Measurements from ENCODE around the gene IFITM2.

Gene IFITM2

DNA sequence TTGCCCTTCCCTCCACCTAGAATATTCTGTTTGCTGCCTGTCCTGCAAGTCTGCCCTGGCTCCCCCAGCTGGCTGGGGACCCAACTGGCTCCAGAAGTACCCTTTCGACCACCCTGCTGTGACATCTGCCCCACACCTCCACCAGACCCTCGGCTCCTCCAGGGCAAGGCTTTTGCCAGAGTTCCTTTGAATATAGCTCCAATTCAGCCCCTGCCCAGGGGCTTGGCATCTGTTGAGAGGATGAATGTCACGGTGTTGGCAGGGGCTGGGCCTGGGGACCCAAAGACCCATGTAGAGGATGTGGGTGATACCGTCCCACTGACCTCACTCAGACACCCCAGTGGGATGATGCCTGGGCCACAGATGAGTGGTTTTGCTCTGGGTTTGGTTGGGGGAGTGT lies 25.4 kb upstream of the IFITM2 start:
- no peak for DNase-seq

DNA sequence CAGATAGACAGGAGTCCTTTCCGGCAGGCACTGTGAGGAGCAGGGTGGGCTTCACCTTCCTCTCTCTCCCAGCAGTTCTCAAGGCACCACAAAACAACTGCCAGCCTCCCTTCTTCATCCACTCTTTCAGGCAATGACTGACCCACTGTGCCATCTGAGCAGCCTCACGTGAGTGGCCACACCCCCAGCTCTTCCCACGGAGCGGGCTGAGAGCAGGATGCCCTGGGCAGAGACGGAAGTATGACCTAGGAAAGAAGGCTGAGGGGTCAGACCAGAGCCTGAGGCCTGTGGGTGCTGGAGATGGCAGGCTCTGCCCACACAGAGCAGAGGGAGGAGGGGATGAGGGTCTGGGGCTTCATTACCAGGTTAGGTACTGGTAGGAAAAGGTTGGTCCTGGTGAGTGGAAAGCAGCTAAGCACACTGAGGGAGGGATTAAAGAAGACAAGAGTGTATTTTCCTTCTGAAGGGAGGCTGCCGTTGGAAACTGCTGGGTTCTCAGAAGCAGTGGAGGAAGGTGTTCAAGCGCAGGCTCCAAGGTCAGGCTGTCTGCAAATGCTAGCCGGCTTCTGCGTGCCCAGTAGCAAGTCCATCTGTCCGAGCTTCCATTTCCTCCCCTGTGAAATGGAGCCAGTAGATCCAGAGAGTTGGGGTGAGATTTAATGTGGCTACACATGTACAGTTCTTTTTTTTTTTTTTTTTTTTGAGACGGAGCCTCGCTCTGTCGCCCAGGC lies 24.8 kb upstream of the IFITM2 start:
- no peak for DNase-seq

DNA sequence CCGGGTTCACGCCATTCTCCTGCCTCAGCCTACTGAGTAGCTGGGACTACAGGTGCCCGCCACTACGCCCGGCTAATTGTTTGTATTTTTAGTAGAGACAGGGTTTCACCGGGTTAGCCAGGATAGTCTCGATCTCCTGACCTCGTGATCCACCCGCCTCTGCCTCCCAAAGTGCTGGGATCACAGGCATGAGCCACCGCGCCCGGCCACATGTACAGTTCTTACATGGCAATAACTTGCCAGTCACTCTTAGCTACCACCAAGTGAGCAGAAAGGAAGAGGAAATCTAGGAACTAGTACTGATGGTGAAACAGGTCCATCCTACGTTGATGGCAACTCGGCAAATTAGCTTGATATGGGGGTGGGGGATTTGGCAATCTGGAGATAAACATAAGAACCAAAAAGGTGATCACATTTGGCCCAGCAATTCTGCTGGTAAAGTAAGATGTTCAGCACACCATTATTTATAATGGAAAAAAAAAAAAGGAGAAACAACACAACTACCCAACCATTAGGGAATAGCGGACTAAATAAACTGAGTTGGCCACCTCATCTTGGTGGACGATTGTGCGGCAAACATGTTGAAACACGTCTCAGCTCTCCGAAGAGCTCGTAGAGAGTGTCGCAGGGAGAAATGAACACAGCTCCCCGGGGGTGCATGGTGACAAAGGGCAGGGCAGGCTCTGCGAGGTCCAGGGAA lies 24.1 kb upstream of the IFITM2 start:
- DNase-seq, result no peak

DNA sequence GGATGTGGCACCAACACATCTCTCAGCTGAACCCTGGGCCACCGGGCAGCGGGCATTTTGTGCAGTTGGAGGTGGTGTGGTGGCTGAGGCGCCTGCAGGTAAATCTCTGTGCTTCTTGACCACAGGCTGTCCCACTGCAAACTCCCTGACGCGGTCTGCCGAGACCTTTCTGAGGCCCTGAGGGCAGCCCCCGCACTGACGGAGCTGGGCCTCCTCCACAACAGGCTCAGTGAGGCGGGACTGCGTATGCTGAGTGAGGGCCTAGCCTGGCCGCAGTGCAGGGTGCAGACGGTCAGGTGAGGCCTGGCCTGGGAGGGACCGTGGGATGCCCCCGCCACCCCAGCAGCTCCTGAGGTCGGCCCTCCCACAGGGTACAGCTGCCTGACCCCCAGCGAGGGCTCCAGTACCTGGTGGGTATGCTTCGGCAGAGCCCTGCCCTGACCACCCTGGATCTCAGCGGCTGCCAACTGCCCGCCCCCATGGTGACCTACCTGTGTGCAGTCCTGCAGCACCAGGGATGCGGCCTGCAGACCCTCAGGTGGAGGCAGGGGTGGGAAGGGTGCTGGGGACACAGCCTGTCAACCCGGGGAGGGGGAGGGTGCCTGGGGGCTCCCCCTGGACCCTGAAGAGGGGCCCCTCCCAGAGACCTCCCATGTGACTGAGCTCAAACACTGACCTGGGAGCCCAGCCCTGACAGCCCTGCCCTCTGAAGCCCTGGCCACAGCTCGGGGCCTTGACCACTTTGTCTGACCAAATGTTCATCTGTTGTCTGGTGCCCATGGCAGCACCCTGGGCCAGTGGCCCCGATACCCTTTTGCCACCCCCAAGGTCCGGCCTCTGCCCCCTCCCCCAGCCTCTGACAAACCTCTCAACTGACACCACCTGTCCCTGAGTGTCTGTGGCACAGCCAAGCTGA lies 23.3 kb upstream of the IFITM2 start:
- peak; percentile 56 for DNase-seq

DNA sequence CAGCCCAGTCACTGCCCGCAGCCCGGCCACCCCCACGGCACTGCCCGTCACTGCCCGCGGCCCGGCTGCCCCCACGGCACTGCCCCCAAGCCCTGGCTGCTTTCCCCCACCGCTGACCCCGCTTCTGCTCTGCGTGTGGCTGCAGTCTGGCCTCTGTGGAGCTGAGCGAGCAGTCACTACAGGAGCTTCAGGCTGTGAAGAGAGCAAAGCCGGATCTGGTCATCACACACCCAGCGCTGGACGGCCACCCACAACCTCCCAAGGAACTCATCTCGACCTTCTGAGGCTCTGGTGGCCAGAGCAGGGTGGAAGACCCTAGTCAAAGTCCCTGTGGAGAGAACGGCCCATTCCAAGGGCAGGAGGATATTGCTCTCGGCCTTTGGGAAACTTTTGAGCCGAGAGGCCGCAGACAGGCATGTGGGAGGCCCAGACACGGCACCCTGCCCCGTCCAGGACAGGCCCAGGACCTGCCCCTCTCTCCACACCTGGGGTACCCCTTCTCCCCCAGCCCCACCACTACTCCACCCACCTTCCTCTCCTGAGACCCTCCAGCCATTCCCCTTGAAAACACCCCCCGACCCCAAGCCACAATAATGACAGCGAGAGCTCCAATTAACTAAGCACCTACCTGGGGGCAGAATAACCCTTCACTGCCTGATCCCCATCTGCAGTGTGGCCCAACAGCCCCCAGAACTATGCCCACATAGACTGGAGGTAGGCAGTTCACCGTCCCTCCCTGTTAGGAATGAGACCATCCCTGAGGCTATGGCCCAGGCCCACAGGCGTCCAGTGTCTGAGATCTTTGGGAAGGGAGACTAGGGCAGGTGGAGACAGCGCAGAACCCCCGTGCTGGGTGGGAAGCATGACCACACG lies 22.4 kb upstream of the IFITM2 start:
- no peak for DNase-seq

DNA sequence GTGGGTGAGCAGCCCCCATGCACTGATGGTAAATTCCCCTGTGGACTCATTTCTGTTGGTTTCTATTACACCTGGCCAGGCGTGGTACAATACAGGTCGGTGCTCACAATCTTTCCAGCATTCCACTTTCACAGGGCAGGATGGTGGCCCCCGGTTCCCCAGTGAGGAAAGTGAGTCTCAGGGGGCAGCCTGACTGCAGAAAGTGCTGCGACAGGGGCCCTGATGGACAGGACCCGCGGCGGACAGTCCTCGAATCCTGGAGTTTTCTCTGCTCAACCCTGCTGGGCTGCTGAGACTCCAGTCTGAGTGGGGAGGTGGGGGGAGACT lies 21.8 kb upstream of the IFITM2 start:
- peak; percentile 35 for DNase-seq

DNA sequence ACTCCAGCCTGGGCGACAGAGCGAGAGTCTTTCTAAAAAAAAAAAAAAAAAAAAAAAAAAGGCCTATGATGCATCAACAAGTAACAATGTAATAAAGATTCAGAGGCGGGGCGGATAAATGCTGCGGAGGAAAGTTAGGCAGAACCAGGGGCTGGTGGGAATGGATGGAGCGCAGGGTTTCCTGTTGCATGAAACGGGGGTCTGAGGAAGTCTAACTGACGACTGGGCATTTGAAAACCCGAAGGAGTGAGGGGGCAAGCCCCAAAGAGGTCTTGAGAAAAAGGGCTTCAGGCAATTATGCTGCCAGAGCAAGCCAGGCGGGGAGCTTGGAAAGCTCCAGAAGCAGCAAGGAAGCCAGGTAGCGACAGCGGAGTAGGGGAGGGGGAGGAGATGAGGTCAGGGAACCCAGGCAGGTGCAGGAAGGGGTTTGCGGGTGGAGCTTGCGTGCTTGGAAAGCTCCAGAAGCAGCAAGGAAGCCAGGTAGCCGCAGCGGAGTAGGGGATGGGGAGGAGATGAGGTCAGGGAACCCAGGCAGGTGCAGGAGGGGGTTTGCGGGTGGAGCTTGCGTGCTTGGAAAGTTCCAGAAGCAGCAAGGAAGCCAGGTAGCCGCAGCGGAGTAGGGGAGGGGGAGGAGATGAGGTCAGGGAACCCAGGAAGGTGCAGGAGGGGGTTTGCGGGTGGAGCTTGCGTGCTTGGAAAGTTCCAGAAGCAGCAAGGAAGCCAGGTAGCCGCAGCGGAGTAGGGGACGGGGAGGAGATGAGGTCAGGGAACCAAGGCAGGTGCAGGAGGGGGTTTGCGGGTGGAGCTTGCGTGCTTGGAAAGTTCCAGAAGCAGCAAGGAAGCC lies 20.4 kb upstream of the IFITM2 start:
- DNase-seq, result peak; percentile 27

DNA sequence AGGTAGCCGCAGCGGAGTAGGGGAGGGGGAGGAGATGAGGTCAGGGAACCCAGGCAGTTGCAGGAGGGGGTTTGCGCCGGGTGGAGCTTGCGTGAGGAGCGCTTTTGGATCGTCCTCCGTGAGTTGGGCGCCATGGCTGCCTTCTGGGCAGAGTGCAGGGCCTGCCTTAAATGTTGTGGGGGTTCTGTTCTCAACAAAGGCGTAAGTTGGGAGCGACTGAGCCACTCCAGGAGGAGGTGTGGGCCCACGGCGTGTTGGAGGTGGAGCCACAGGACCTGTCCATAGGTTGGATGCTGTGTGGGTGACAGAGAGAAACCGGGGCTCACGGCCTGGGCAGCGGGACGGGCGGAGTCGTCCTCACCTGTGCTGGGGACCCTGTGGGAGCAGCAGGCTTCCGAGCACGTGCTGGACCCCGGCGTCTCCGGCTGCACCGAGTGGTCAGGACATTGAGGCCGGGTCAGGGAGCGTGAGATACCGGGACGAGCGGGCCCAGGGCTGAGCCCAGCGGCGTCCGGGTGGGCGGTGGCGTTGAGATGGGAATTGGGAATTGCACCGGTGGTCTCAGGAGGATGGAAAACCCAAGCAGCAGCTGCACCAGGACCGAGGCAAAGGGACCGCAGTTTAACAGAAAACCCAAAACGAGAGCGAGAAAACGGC lies 19.7 kb upstream of the IFITM2 start:
- peak; percentile 50 for DNase-seq

DNA sequence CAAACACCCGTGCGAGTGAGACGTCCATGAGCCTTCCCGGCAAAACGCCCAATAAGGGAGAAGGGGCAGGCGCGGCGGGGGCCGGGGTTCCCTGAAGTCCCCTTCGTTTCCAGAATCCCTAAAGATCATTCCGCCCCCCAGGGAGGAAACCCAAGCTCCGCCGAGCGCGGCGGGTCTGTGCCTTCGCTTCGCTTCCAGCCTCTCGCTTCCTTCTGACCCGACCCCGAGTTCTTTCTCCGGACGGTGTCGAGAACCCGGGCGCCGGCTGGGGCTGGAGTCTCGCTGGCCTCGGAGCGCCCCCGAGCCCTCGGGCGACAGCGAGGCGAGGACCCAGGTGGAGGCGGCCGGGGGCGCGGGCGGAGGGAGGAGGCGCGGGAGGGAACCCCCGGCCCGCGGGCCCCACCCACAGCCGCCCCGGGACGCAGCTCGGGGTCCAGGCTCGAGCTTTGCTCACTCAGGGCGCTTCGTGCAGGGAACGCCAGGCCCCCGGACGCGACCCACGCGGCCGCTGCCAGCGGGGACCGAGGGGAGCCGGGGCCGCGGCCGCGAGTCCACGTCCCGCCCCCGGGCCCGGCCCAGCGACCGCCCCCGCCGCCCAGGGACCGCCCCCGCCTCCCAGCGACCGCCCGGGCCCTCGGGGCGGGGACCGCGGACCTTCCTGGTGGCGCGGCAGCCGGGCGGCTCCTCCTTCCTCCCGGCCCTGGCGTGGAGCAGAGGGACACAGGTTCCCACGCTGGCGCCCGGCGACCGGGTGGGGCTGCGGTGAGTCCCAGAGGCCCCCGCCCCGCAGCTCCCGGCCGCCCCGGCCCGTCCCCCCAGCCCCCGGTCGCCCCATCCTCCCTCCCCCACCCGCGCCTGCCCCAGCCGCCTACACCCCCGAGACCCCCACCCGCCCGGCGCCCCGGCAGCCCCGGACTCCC lies 18.9 kb upstream of the IFITM2 start, which contains the start of gene PGGHG:
Gene PGGHG, plus strand, starts transcription at position 649 of the 920 bp plus-strand sequence. CDS start 691 bp downstream, outside the sequence.
- peak; percentile 83 for DNase-seq

DNA sequence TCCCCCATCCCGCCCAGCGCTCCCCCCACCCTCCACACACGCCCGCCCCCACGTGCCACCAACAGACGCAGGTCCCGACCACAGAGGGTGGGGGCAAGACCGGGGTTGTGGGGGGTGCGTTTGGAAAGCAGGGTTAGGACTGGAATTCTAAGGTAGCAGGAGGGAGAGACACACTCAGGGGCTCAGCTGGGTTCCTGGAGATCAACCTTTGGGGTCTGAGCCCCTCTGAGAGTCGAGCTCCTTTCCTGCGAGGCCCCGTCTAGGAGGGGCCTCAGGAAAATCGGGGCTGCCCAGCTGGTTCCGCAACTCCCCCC lies 18.3 kb upstream of the IFITM2 start:
- DNase-seq, result no peak

DNA sequence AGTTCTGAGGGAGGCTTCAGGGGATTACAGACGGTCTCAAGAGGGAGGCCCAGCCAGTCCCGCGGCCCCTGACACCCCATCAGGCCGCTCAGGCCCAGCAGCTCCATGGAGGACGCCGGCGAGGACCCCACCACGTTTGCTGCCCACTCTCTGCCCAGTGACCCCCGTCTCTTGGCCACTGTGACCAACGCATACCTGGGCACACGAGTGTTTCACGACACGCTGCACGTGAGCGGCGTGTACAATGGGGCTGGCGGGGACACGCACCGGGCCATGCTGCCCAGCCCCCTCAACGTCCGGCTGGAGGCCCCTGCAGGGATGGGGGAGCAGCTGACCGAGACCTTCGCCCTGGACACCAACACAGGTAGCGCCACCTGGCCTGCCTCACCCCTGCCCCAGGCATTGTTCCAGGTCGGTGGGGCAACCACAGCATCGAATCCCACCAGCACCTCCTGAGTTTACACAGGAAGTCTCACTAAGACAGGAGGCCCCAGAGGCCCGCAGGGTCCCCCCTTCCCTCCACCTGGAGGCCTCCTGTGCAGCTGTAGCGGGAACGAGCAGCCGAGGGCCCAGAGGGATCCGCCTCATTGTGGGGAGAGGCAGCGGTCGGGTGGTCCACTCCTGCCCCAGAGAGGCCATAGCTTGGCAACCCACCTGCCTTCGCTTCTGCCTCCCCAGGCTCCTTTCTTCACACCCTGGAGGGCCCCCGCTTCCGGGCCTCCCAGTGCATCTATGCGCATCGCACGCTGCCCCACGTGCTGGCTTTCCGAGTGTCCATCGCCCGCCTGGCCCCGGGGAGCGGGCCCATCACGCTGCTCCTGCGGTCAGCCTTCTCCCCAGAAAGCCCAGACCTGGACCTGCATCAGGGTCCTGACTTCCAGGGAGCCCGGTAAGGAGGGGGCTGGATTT lies 17.6 kb upstream of the IFITM2 start:
- DNase-seq, result no peak

DNA sequence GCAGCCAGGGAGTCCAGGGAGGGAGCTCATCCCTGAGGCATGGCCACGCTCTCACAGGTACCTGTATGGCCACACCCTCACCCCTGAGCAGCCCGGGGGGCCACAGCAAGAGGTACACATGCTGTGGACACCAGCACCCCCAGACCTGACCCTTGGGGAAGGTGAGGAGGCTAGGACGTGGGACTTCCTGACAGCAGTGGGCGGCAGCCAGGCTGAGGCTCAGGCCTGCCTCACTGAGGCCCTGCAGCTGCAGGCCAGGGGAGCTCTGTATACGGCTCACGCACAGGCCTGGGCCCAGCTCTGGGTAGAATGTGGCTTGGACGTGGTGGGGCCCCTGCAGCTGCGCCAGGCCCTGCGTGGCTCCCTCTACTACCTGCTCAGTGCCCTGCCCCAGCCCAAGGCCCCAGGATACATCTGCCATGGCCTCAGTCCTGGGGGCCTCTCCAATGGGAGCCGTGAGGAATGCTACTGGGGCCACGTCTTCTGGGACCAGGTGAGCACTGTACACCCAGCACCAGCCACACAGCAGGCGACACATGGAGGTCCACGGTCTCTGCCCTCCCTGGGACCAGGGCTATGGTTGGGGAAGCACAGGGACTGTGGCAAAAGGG lies 16.9 kb upstream of the IFITM2 start:
- no peak for DNase-seq

DNA sequence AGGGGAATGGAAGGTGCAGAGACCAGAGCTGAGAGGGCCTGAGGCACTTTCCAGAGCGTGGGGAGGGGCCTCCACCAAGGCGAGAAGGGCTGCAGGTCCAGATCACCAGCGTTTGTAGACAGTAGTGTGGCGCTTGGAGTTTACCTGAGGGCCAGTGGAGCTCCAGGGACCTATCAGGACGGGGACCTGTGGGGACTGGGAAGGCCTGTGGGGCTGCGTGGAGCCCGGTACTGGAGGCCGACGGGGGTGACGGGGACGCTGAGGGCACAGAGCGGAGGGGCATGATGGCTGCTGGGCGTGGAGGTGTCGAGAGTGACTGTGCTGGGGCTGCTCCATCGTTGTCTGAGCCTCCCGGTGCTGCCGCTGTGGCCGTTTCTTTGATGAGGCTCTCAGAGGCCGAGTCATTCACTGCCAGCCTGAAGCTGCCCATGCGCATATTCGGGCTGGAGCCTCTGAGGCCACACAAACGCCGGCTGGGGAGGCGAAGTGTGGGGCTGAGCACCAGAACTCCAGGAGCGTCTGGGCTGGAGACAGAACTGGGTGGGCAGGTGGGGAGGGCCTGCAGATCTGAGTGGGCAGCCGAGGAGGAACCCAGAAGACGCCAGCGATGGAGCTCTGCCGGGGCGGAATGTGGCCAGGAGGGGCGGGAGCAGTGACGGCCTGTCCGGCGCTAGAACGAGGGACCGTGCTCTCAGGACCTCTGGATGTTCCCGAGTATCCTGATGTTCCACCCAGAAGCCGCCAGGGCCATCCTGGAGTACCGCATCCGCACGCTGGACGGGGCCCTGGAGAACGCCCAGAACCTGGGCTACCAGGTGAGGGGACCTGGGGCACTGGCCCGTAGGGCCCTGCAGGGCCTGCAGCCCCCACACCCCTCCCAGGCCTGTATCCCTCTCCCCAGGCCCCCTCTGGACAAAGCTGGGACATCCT lies 16.1 kb upstream of the IFITM2 start:
- no peak for DNase-seq

DNA sequence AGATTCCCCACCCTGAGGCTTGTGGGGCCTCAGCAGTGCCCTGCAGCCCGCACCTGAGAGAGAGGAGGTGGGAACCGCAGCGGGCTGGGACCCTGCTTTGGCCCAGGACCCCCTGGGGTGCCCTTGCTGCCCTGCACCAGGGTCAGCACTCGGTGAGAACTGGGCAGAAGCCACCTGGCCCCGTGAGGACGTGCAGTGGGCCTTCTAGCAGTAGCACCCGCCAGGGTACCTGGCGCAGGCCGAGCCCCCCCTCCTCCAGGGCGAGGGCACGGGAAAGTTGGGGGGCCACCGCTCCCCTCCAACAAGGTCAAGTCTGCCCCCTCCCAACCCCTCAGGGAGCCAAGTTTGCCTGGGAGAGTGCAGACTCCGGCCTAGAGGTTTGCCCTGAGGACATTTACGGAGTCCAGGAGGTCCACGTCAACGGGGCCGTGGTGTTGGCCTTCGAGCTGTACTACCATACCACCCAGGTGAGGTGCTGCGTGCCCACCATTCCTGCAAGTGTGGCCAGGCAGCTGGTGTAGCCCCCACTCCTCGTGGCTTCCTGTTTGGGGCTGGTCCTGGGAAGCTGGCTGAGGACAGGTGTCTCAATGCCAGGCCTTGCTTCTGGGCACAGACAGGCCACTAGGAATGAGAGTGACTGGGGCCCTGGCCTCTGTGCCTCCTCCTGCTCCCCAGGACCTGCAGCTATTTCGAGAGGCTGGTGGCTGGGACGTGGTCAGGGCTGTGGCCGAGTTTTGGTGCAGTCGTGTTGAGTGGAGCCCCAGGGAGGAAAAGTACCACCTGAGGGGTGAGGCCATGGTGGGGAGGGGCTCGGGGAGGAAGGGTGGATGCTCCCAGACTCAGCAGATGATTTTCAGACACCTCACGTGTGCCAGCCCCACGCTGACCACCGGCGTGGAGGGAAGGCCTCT lies 15.2 kb upstream of the IFITM2 start:
- no peak for DNase-seq

DNA sequence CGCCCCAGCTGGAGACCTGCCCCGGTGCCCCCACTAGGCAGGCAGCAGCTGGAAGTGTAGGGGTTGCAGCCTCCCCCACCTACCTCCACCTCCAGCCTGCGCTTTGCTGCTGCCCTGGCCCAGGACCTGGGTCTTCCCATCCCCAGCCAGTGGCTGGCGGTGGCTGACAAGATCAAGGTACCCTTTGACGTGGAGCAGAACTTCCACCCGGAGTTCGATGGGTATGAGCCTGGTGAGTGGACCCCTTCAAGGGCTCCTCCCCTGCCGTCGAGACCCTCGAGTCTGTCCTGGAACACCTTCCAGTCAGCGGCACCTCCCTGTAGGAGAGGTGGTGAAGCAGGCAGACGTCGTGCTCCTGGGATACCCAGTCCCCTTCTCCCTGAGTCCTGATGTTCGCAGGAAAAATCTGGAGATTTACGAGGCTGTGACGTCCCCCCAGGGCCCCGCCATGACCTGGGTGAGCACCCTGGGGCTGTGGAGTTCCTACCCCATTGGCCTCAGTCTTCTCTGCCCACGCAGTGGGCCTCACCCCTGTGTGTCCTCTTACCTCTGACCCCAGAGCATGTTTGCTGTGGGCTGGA lies 14.3 kb upstream of the IFITM2 start:
- no peak for DNase-seq

Measured in islet precursor cell (in vitro differentiated cells).